NB4 (cell line): Measurements from ENCODE around the gene LGR5.

ENCODE experiments used
- DNase-seq: peaks from one replicate; pipeline ENCODE4 v3.0.0; 2010; ENCODE audit warnings: low read depth
- H3K4me3 ChIP-seq: one replicate; pipeline ENCODE4 v1.5.1; 2011; ENCODE audit warnings: mild to moderate bottlenecking, low read depth, low read length, moderate library complexity
- CTCF ChIP-seq: IDR thresholded peaks from one replicate; pipeline ENCODE4 v1.5.1; 2012; ENCODE audit warnings: low read depth, low read length
- MAX ChIP-seq: IDR thresholded peaks from 2 replicates; pipeline ENCODE4 v1.6.1; 2011; ENCODE audit warnings: low read depth, low read length
- MYC ChIP-seq: IDR thresholded peaks from 2 replicates; pipeline ENCODE4 v1.6.1; 2011; ENCODE audit warnings: low read depth, low read length
- POLR2A ChIP-seq: IDR thresholded peaks from 2 replicates; pipeline ENCODE4 v1.6.1; 2011; ENCODE audit warnings: mild to moderate bottlenecking; ENCODE audit not compliant: insufficient read length; ENCODE audit errors: extremely low read depth

The LGR5 gene

GRCh38 chr12:71536279-71536938 lies 96.8 kb downstream of the LGR5 start:
- DNase-seq = no peak

GRCh38 chr12:71536939-71537622 lies 97.5 kb downstream of the LGR5 start:
- no peak overlapping the region for H3K4me3 ChIP-seq
- DNase-seq = no peak
- TF ChIP-seq POLR2A = no peak
- no peak for TF ChIP-seq MAX

More at GRCh38 chr12:71536279-71536938, 96.8 kb downstream of the LGR5 start:
- no peak for TF ChIP-seq MAX
- no peak for TF ChIP-seq CTCF
- no peak for TF ChIP-seq MYC
- TF ChIP-seq POLR2A = no peak
- no peak overlapping the region for H3K4me3 ChIP-seq

GRCh38 chr12:71538807-71539206 lies 99.2 kb downstream of the LGR5 start:
- DNase-seq = no peak
- TF ChIP-seq POLR2A (no peak), MYC (no peak), MAX (no peak), CTCF (no peak)
- no peak overlapping the region for H3K4me3 ChIP-seq

- TF ChIP-seq MAX = no peak
- TF ChIP-seq CTCF = no peak
- no peak for TF ChIP-seq POLR2A
- no peak for TF ChIP-seq MYC
- DNase-seq = no peak
- H3K4me3 ChIP-seq = no peak overlapping the region
Observed at GRCh38 chr12:71541583-71541982, 102.0 kb downstream of the LGR5 start.

GRCh38 chr12:71546322-71546861 lies 106.8 kb downstream of the LGR5 start:
- no peak for DNase-seq
- no peak for TF ChIP-seq CTCF
- TF ChIP-seq MYC = no peak
- TF ChIP-seq POLR2A = no peak
- no peak for TF ChIP-seq MAX
- no peak overlapping the region for H3K4me3 ChIP-seq

GRCh38 chr12:71548893-71549292 lies 109.3 kb downstream of the LGR5 start:
- H3K4me3 ChIP-seq = no peak overlapping the region
- TF ChIP-seq MAX (no peak), CTCF (no peak), MYC (no peak), POLR2A (no peak)
- no peak for DNase-seq
